HepG2 (cell line): ENCODE data around the gene IGF2BP3. TPM values are rescaled to one million over a fixed set of nuclear protein-coding genes. Genes with fewer than 3 reads are reported as not detected.

Experiments used
- ATAC-seq: fragments of 200-7000 bp; cut with Tn5 transposase; 3 replicates; pipeline ENCODE4 v1.9.1; 2020; ENCODE audit warnings: mild to moderate bottlenecking, moderate library complexity
- BruUV-seq: library from RNA; stranded (reverse); fragments of 400-500 nt; replicated peaks from 2 replicates; lab custom pipeline; 2021; lab: Mats Ljungman, UMichigan
- CTCF ChIA-PET: fragments of 300-600 bp; formaldehyde crosslinking; extraction: SDS; loops from one replicate; lab custom pipeline; 2021; ENCODE audit warnings: low total read pairs, inconsistent platforms, low intra/inter-chr PET ratio; lab: Yijun Ruan, JAX
- POLR2A ChIA-PET: fragments of 350-600 bp; sonication (Branson Sonifier 250); formaldehyde crosslinking; loops from one replicate; lab custom pipeline; 2020; ENCODE audit warnings: antibody characterized with exemption, inconsistent platforms; lab: Yijun Ruan, JAX
- DNase-seq: peaks from one replicate; pipeline ENCODE4 v3.0.0-alpha.2; 2015; ENCODE audit warnings: low spot score
- FAIRE-seq: peaks from 3 replicates; lab custom pipeline; 2011; peaks lifted over from hg19 to GRCh38; lab: Jason Lieb, UNC
- H2AFZ ChIP-seq: one replicate; pipeline ENCODE4 v1.6.1; 2011; ENCODE audit warnings: low read length, inconsistent platforms
- H3K27ac ChIP-seq: fragments of 300-600 bp; 3 replicates; pipeline ENCODE4 v1.8.0; 2011; ENCODE audit warnings: mixed run types, mild to moderate bottlenecking, mixed read lengths, low read length, inconsistent platforms; ENCODE audit not compliant: insufficient read depth; ENCODE audit errors: extremely low read length
- H3K27me3 ChIP-seq, 2 experiments: fragments of 200-600 bp in 1 of 2; 2 replicates in 1 of 2; 3 replicates in 1 of 2; pipeline versions ENCODE4 v1.6.0 to v1.8.0; 2011; ENCODE audit warnings: low read length in 2 of 2, mild to moderate bottlenecking in 2 of 2, moderate library complexity in 2 of 2, inconsistent platforms in 1 of 2; ENCODE audit not compliant: insufficient read depth in 2 of 2, control insufficient read depth in 1 of 2
- H3K36me3 ChIP-seq, 2 experiments: fragments of 200-600 bp in 1 of 2; replicated peaks in 1 of 2; 2 replicates in 1 of 2; 3 replicates in 1 of 2; pipeline versions ENCODE4 v1.5.1 to v1.8.0; 2011; ENCODE audit warnings: low read length in 2 of 2, inconsistent platforms in 1 of 2; ENCODE audit not compliant: insufficient read depth in 2 of 2, control insufficient read depth in 1 of 2
- H3K4me1 ChIP-seq: 2 replicates; pipeline ENCODE4 v1.5.1; 2012; ENCODE audit warnings: low read length, inconsistent platforms; ENCODE audit not compliant: insufficient read depth
- H3K4me2 ChIP-seq: 2 replicates; pipeline ENCODE4 v1.6.0; 2011; ENCODE audit warnings: low read depth, low read length, inconsistent platforms
- H3K4me3 ChIP-seq, 3 experiments: fragments of 200-600 bp in 1 of 3; sonication (generic), shearing (Covaris generic) in 1 of 3; replicated peaks in 1 of 3; 2 replicates each; pipeline ENCODE4 v1.5.1; 2011 to 2016; ENCODE audit warnings: low read length in 3 of 3, inconsistent platforms in 2 of 3, low read depth in 2 of 3, mild to moderate bottlenecking in 2 of 3, control low read depth in 1 of 3, mixed read lengths in 1 of 3; ENCODE audit not compliant: insufficient read depth in 1 of 3
- H3K79me2 ChIP-seq: one replicate; pipeline ENCODE4 v1.6.1; 2011; ENCODE audit warnings: low read length, inconsistent platforms; ENCODE audit not compliant: insufficient read depth
- H3K9ac ChIP-seq: 2 replicates; pipeline ENCODE4 v1.6.0; 2011; ENCODE audit warnings: mild to moderate bottlenecking, low read depth, low read length, inconsistent platforms; ENCODE audit not compliant: insufficient read depth
- H3K9me3 ChIP-seq: 2 replicates; pipeline ENCODE4 v1.5.1; 2012; ENCODE audit warnings: mild to moderate bottlenecking, low read length
- H4K20me1 ChIP-seq: 2 replicates; pipeline ENCODE4 v1.6.0; 2011; ENCODE audit warnings: inconsistent platforms, mild to moderate bottlenecking, low read length, moderate library complexity; ENCODE audit not compliant: insufficient read depth
- CREB1 ChIP-seq, 2 experiments: fragments of 450-650 bp in 1 of 2; IDR thresholded peaks; 2 replicates each; pipeline ENCODE4 v1.6.1; 2016 to 2017; ENCODE audit warnings: control low read depth in 1 of 2, mild to moderate bottlenecking in 1 of 2, missing compliant biosample characterization in 1 of 2, missing genetic modification characterization in 1 of 2
- ISX ChIP-seq: sonication (generic); formaldehyde crosslinking; conservative IDR thresholded peaks from 2 replicates; pipeline ENCODE4 v1.5.0; 2020; ENCODE audit warnings: missing genetic modification reagents
- NFE2 ChIP-seq: sonication (generic); formaldehyde crosslinking; IDR thresholded peaks from 2 replicates; pipeline ENCODE4 v1.4.0; 2020; ENCODE audit warnings: missing genetic modification reagents
- NR3C1 ChIP-seq: sonication (generic); formaldehyde crosslinking; IDR thresholded peaks from 2 replicates; pipeline ENCODE4 v1.4.0; 2020; ENCODE audit warnings: missing genetic modification reagents
- PAF1 ChIP-seq: IDR thresholded peaks from 2 replicates; pipeline ENCODE4 v1.6.1; 2016; ENCODE audit warnings: missing genetic modification reagents, missing compliant biosample characterization
- PITX1 ChIP-seq: sonication (generic); formaldehyde crosslinking; IDR thresholded peaks from 2 replicates; pipeline ENCODE4 v1.5.1; 2020; ENCODE audit warnings: mild to moderate bottlenecking, missing genetic modification reagents
- RBM22 ChIP-seq: fragments of 200-400 bp; formaldehyde crosslinking; optimal IDR thresholded peaks from 2 replicates; pipeline ENCODE3; 2017; ENCODE audit warnings: mild to moderate bottlenecking, low read length, moderate library complexity
- RORA ChIP-seq: sonication (generic); formaldehyde crosslinking; IDR thresholded peaks from 2 replicates; pipeline ENCODE4 v1.5.0; 2020; ENCODE audit warnings: mild to moderate bottlenecking, missing genetic modification reagents, moderate library complexity
- SOX5 ChIP-seq: IDR thresholded peaks from 2 replicates; pipeline ENCODE4 v1.6.1; 2016; ENCODE audit warnings: borderline replicate concordance
- ZFP37 ChIP-seq: sonication (generic); formaldehyde crosslinking; IDR thresholded peaks from 2 replicates; pipeline ENCODE4 v1.4.0; 2020; ENCODE audit warnings: missing genetic modification reagents, borderline replicate concordance
- ZNF12 ChIP-seq: sonication (generic); formaldehyde crosslinking; IDR thresholded peaks from 2 replicates; pipeline ENCODE4 v1.5.0; 2020; ENCODE audit warnings: missing genetic modification reagents
- ZNF446 ChIP-seq: sonication (generic); formaldehyde crosslinking; IDR thresholded peaks from 2 replicates; pipeline ENCODE4 v1.5.0; 2020; ENCODE audit warnings: mild to moderate bottlenecking, missing genetic modification reagents
- WGBS: methylation state at CpG from one replicate; pipeline ENCODE4 v1.1.6; 2017; ENCODE audit warnings: low lambda C conversion rate; 5-methylcytosine and 5-hydroxymethylcytosine counted together
- in situ Hi-C: cut with HindIII; loops from 2 replicates; pipeline ENCODE4 v1.10.0; 2017; ENCODE audit warnings: low pct_unique_long_range_greater_than_20kb; ENCODE audit not compliant: extremely low pct_ligation_motif_present
- intact Hi-C: fragments of 100-400 bp; cut with micrococcal nuclease; formaldehyde crosslinking; loops from one replicate; pipeline ENCODE4 v1.10.0; 2022; ENCODE audit not compliant: unreplicated experiment
- polyA plus RNA-seq, 8 experiments: library from polyadenylated mRNA; depleted of rRNA in 3 of 8; stranded (reverse) in 7 of 8; unstranded in 1 of 8; fragments of >200 nt; fragmentation: Illumina TruSeq in 4 of 8; extraction: Trizol in 4 of 8; gene quantifications; 2 replicates each; pipeline versions ENCODE4 v1.2.1 to v1.2.3, GENCODE V29; 2011 to 2016; ENCODE audit warnings: low read depth in 4 of 8, missing spikeins in 1 of 8, mixed read lengths in 1 of 8; ENCODE audit not compliant: insufficient read depth in 1 of 8
- total RNA-seq, 5 experiments: library from RNA; depleted of rRNA; stranded (reverse); fragments of >200 nt; fragmentation: Illumina TruSeq; extraction: Trizol; gene quantifications; 2 replicates each; pipeline ENCODE4 v1.2.3, GENCODE V29; 2016; ENCODE audit warnings: low read depth in 1 of 5
- TF ChIP-seq, protein P1 (sequence below): sonication (generic); formaldehyde crosslinking; IDR thresholded peaks from 2 replicates; pipeline ENCODE4 v1.4.0; 2020; ENCODE audit warnings: missing genetic modification reagents
- TF ChIP-seq, protein P2 (sequence below): sonication (generic); formaldehyde crosslinking; IDR thresholded peaks from 2 replicates; pipeline ENCODE4 v1.8.0; 2022; ENCODE audit warnings: mild to moderate bottlenecking, missing genetic modification reagents; ENCODE audit not compliant: insufficient replicate concordance
- TF ChIP-seq, protein P3 (sequence below): sonication (generic); formaldehyde crosslinking; IDR thresholded peaks from 2 replicates; pipeline ENCODE4 v1.5.1; 2020; ENCODE audit warnings: mild to moderate bottlenecking, missing genetic modification reagents, borderline replicate concordance
- TF ChIP-seq, protein P4 (sequence below): IDR thresholded peaks from 2 replicates; pipeline ENCODE4 v1.6.1; 2012; ENCODE audit warnings: low read length, improper control_type of control experiment
- TF ChIP-seq, protein P5 (sequence below): sonication (generic); formaldehyde crosslinking; IDR thresholded peaks from 2 replicates; pipeline ENCODE4 v1.4.0; 2020; ENCODE audit warnings: missing genetic modification reagents, borderline replicate concordance

The IGF2BP3 gene
- total and polyA plus RNA-seq, 2 of the 13 experiments (the other 11 are each of a cell fraction or from before 2014, with no cell fraction given) = 37.7 to 39.5 TPM

DNA sequence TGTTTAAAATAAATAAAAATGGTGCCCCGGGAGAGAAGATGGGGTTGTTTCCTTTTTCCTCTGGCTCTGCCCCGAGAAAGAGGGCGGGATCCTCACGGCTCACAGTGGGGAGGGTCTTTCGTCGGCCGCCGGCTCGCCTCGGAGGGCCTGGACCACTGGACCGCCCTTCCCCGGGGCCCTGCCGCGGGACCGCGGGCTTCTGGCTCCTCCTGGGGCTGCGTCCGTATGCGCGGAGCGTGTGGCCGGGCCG is 3.5 kb upstream of the IGF2BP3 start:
- FAIRE-seq (no peak), ATAC-seq (peak; percentile 66), DNase-seq (peak; percentile 23)
- Histone ChIP-seq H3K36me3 (no peaks in the 10 kb centered on the region), H3K9ac (peak overlapping the region; percentile 90), H3K9me3 (no peaks in the 10 kb centered on the region), H3K79me2 (peaks cover 66% of the 10 kb centered on the region), H2AFZ (no peak overlapping the region), H3K27me3 (no peaks in the 10 kb centered on the region; a peak in 1 of 5 replicates), H3K27ac (peak overlapping the region; percentile 96), H3K4me1 (peaks cover 25% of the 10 kb centered on the region), H3K4me2 (peak overlapping the region; percentile 94), H3K4me3 (peak overlapping the region; percentile 86 to 93 (median 91)), H4K20me1 (no peaks in the 10 kb centered on the region)
- ChIA-PET POLR2A (interaction anchor here (0.7 to 1.8 kb wide), 7 partner anchors 11 to 180 kb away, joined by 3 to 19 read pairs (median 3); partner anchors contain the start of genes MALSU1 and TRA2A), CTCF (no interaction called here)
- no TSS peak for BruUV-seq
- intact Hi-C loops = loop anchor here (1.0 to 10.0 kb wide), 5 partner anchors 57 to 461 kb away; partner anchors contain the start of genes HYCC1, NUP42 and TRA2A
- in situ Hi-C loops = no loop called here
- WGBS = 0% methylated on average over 1 of the region's 23 CpGs
- no peak for TF ChIP-seq SOX5 (CRISPR knock-in tag)
- TF ChIP-seq NFE2 (CRISPR knock-in tag) = no peak
- no peak for TF ChIP-seq RBM22
- TF ChIP-seq, protein P1, sequence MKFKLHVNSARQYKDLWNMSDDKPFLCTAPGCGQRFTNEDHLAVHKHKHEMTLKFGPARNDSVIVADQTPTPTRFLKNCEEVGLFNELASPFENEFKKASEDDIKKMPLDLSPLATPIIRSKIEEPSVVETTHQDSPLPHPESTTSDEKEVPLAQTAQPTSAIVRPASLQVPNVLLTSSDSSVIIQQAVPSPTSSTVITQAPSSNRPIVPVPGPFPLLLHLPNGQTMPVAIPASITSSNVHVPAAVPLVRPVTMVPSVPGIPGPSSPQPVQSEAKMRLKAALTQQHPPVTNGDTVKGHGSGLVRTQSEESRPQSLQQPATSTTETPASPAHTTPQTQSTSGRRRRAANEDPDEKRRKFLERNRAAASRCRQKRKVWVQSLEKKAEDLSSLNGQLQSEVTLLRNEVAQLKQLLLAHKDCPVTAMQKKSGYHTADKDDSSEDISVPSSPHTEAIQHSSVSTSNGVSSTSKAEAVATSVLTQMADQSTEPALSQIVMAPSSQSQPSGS (CRISPR knock-in tag) = no peak
- TF ChIP-seq, protein P2, sequence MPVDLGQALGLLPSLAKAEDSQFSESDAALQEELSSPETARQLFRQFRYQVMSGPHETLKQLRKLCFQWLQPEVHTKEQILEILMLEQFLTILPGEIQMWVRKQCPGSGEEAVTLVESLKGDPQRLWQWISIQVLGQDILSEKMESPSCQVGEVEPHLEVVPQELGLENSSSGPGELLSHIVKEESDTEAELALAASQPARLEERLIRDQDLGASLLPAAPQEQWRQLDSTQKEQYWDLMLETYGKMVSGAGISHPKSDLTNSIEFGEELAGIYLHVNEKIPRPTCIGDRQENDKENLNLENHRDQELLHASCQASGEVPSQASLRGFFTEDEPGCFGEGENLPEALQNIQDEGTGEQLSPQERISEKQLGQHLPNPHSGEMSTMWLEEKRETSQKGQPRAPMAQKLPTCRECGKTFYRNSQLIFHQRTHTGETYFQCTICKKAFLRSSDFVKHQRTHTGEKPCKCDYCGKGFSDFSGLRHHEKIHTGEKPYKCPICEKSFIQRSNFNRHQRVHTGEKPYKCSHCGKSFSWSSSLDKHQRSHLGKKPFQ = no peak
- TF ChIP-seq, protein P3, sequence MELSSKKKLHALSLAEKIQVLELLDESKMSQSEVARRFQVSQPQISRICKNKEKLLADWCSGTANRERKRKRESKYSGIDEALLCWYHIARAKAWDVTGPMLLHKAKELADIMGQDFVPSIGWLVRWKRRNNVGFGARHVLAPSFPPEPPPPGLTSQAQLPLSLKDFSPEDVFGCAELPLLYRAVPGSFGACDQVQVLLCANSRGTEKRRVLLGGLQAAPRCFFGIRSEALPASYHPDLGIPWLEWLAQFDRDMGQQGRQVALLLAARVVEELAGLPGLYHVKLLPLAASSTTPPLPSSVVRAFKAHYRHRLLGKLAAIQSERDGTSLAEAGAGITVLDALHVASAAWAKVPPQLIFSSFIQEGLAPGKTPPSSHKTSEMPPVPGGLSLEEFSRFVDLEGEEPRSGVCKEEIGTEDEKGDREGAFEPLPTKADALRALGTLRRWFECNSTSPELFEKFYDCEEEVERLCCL = no peak
- no peak for TF ChIP-seq NR3C1 (CRISPR knock-in tag)
- TF ChIP-seq PAF1 = no peak
- TF ChIP-seq ZNF446 = peak; percentile 77; the same call in 1 of the 2 replicates
- TF ChIP-seq PITX1 = no peak
- no peak for TF ChIP-seq ZFP37 (CRISPR knock-in tag)
- TF ChIP-seq, protein P4, sequence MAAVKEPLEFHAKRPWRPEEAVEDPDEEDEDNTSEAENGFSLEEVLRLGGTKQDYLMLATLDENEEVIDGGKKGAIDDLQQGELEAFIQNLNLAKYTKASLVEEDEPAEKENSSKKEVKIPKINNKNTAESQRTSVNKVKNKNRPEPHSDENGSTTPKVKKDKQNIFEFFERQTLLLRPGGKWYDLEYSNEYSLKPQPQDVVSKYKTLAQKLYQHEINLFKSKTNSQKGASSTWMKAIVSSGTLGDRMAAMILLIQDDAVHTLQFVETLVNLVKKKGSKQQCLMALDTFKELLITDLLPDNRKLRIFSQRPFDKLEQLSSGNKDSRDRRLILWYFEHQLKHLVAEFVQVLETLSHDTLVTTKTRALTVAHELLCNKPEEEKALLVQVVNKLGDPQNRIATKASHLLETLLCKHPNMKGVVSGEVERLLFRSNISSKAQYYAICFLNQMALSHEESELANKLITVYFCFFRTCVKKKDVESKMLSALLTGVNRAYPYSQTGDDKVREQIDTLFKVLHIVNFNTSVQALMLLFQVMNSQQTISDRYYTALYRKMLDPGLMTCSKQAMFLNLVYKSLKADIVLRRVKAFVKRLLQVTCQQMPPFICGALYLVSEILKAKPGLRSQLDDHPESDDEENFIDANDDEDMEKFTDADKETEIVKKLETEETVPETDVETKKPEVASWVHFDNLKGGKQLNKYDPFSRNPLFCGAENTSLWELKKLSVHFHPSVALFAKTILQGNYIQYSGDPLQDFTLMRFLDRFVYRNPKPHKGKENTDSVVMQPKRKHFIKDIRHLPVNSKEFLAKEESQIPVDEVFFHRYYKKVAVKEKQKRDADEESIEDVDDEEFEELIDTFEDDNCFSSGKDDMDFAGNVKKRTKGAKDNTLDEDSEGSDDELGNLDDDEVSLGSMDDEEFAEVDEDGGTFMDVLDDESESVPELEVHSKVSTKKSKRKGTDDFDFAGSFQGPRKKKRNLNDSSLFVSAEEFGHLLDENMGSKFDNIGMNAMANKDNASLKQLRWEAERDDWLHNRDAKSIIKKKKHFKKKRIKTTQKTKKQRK = no peak
- TF ChIP-seq ZNF12 = no peak
- TF ChIP-seq, protein P5, sequence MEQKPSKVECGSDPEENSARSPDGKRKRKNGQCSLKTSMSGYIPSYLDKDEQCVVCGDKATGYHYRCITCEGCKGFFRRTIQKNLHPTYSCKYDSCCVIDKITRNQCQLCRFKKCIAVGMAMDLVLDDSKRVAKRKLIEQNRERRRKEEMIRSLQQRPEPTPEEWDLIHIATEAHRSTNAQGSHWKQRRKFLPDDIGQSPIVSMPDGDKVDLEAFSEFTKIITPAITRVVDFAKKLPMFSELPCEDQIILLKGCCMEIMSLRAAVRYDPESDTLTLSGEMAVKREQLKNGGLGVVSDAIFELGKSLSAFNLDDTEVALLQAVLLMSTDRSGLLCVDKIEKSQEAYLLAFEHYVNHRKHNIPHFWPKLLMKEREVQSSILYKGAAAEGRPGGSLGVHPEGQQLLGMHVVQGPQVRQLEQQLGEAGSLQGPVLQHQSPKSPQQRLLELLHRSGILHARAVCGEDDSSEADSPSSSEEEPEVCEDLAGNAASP (CRISPR knock-in tag) = no peak
- no peak for TF ChIP-seq CREB1 (IDR thresholded peaks at IDR 0.05)
- no peak for TF ChIP-seq CREB1 (CRISPR knock-in tag; IDR thresholded peaks at IDR 0.05)
- no peak for TF ChIP-seq ISX (CRISPR knock-in tag)
- no peak for TF ChIP-seq RORA (CRISPR knock-in tag)
